Brain microvascular endothelial cell (primary cell): ENCODE results near the gene SPATA33.

ENCODE experiments used
- DNase-seq: peaks from one replicate; pipeline ENCODE4 v3.0.0-alpha.2; 2020
- H3K27ac ChIP-seq: fragments of 250-450 bp; sonication (Bioruptor Pico); 2 replicates; pipeline ENCODE4 v1.5.1; 2020; ENCODE audit warnings: mild to moderate bottlenecking, moderate library complexity
- H3K27me3 ChIP-seq: fragments of 250-450 bp; sonication (Bioruptor Pico); replicated peaks from 2 replicates; pipeline ENCODE4 v1.5.1; 2020; ENCODE audit warnings: mild to moderate bottlenecking
- H3K36me3 ChIP-seq: fragments of 250-450 bp; sonication (Bioruptor Pico); replicated peaks from 2 replicates; pipeline ENCODE4 v1.5.1; 2020; ENCODE audit warnings: mild to moderate bottlenecking
- H3K4me3 ChIP-seq: 2 replicates; pipeline ENCODE4 v1.5.1; 2011; ENCODE audit warnings: low read depth, mild to moderate bottlenecking, control low read depth, low read length, moderate library complexity
- CTCF ChIP-seq: IDR thresholded peaks from 2 replicates; pipeline ENCODE4 v1.5.1; 2011; ENCODE audit warnings: low read depth, mild to moderate bottlenecking, moderate library complexity, low read length, control low read depth, inconsistent platforms; ENCODE audit errors: missing control alignments
- in situ Hi-C: cut with HindIII; loops from 2 replicates; pipeline ENCODE4 v1.10.0; 2017; ENCODE audit warnings: low sequenced_read_pairs, low pct_ligation_motif_present

Gene SPATA33

GRCh38 chr16:89651584-89651983 lies 6.1 kb upstream of the SPATA33 start:
- in situ Hi-C loops = no loop called here
- no peak for DNase-seq
- Histone ChIP-seq H3K27ac (no peak overlapping the region), H3K36me3 (peaks cover 22% of the 10 kb centered on the region), H3K4me3 (no peak overlapping the region), H3K27me3 (no peaks in the 10 kb centered on the region)
- no peak for TF ChIP-seq CTCF

DNA sequence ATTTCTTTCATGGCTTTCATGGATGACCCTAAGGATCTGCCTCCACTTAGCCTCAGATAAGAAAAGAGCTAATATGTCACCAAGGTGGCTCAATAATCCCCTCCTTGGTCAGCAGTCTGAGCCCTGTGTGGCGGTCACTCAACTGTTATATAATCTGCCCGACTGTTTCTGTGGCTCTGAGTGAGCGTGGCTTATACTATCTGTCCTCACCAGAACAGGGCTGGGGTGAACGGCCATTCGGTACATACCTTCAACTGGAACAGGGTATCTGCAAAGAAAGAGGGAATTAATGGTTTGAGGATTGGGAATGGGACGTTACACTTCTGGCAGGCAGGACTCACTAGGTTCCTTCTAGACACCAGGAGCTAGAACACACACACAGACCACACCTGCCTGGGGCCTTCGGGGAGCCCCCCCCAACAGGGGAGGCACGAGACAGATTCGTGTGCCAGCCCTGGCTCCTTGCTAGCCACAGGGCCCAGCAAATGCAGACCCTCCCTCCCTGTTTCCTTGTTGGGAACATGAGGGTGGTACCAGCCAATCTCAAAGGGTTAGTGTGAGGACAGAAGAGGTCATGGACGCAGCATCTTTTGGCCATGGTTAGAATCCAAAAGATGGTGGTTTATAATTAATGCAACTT lies 3.9 kb upstream of the SPATA33 start:
- Histone ChIP-seq H3K36me3 (peaks cover 14% of the 10 kb centered on the region), H3K4me3 (no peak overlapping the region), H3K27me3 (no peaks in the 10 kb centered on the region), H3K27ac (no peak overlapping the region)
- no peak for DNase-seq
- no peak for TF ChIP-seq CTCF
- in situ Hi-C loops = no loop called here

DNA sequence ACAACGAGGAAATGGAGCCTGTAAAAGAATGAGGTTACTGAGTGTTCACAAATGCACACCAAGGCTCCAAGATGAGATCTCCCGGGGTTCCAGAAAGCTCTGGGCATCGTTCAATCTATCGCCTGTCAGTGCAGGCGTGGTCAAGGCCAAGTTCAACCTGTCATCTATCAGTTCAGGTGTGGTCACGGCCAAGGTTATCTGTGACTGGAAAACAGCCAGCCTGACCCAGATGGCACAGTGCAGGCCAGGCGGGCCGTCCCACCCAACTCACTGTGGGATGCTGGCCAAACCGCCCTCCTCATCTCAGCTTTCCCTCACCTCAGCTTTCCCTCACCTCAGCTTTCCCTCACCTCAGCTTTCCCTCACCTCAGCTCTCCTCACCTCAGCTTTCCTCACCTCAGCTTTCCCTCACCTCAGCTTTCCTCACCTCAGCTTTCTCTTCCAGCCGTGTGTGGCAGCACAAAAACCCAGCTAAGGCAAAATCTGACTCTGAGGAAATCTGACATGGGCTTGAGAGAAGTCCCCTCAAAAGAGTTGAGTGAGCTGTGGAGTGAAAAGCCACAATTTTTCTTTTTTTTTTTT lies 2.5 kb upstream of the SPATA33 start:
- Histone ChIP-seq H3K36me3 (peaks cover 13% of the 10 kb centered on the region), H3K27ac (no peak overlapping the region), H3K4me3 (no peak overlapping the region), H3K27me3 (no peaks in the 10 kb centered on the region)
- no peak for TF ChIP-seq CTCF
- in situ Hi-C loops = no loop called here
- DNase-seq = no peak

DNA sequence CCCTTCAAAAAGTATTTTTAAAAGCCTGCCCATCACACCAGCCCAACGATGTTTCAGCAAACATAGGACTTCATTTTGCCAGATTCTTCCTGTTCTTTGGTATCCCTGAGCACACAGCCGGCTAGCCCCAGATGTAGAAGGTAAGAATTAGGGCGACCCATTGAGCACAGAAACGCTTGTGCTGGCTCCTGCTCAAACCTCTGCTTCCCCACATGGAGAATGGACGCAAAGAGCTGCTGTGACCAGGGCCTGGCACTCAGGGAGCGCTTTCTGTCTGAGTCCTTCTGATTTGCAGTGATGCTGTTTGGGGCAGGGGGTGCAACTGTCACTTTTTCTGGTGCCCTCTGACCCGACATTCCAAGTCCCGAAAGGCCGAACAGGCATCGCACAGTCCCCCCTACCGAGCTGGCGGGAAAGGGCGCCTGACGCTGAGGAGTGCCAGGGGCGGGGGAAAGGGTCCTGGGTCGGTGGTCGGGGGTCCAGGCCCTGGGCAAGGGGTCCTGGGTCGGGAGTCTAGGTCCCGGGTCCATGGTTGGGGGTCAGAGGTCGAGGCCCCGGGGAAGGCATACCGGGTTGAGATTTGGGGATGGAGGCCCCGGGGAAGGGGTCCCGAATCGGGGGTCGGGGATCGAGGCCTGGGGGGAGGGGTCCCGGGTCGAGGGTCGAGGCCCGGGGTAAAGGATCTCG lies 1.1 kb upstream of the SPATA33 start:
- Histone ChIP-seq H3K4me3 (peak overlapping the region; percentile 97), H3K27me3 (no peaks in the 10 kb centered on the region), H3K36me3 (peaks cover 12% of the 10 kb centered on the region), H3K27ac (no peak overlapping the region)
- DNase-seq = no peak
- in situ Hi-C loops = no loop called here
- TF ChIP-seq CTCF = no peak

- DNase-seq = no peak
- H3K27ac ChIP-seq = peak overlapping the region; percentile 72
- H3K36me3 ChIP-seq = peaks cover 20% of the 10 kb centered on the region
- H3K4me3 ChIP-seq = peak overlapping the region; percentile 97
- in situ Hi-C loops = no loop called here
- no peak for TF ChIP-seq CTCF
- no peaks in the 10 kb centered on the region for H3K27me3 ChIP-seq
Measured at GRCh38 chr16:89658221-89658879, 714 bp downstream of the SPATA33 start.
